ENCODE data around the gene MIX23. TPM values are rescaled to one million over a fixed set of nuclear protein-coding genes. Genes with fewer than 3 reads are reported as not detected.

Gene MIX23
- total and polyA plus RNA-seq, 2 of the 4 experiments (the other 2 are of a cell fraction) = 10.0 to 26.7 TPM

DNA sequence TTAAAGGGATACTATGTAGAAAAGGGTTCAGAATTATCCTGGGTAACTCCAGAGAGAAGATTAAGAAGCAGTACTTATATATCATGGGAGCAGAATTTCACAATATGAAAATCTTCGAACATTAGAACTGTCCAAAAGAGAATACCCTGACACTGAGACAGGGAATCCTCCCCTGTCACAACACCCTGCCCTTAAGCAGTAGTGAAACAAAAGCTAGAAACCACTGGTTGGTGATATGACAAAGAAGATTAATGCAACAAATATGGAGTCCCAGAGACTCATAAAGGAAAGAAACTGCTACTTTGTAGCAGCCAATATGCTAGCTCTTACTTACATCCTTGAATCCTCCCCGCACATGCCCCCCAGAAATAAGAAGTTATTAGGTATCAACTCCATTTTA lies 18.5 kb downstream of the MIX23 start:
- dilution Hi-C loops (cut with HindIII; ENCODE audit: low sequenced_read_pairs, unreplicated experiment) = no loop called here
- no peak overlapping the region for H3K9ac ChIP-seq (ENCODE audit: low read depth, low read length)
- POLR2A ChIA-PET (ENCODE audit: unreplicated experiment) = no interaction called here

More for the DNA sequence above, 18.5 kb downstream of the MIX23 start:
- Histone ChIP-seq H3K9me3 (ENCODE audit: control insufficient read depth, insufficient read depth, low read length) (no peaks in the 10 kb centered on the region), H4K20me1 (ENCODE audit: insufficient read depth, low read length) (no peaks in the 10 kb centered on the region), H4K91ac (ENCODE audit: insufficient read depth, low read depth, low read length) (no peak overlapping the region), H3K27me3 (ENCODE audit: control insufficient read depth, insufficient read depth, low read length) (no peaks in the 10 kb centered on the region), H2BK20ac (ENCODE audit: low read depth, low read length) (no peak overlapping the region), H3K4me3 (ENCODE audit: insufficient read depth, low read depth, low read length) (no peak overlapping the region), H2AFZ (replicated peaks; ENCODE audit: low read length, poor library complexity) (no peak overlapping the region), H3K18ac (ENCODE audit: low read depth, low read length) (no peak overlapping the region), H3K9me1 (ENCODE audit: insufficient read depth, low read length) (peaks cover 3% of the 10 kb centered on the region), H4K5ac (ENCODE audit: low read depth, low read length) (no peak overlapping the region), H3K14ac (replicated peaks; ENCODE audit: low read depth, low read length) (no peak overlapping the region), H2BK15ac (ENCODE audit: low read depth, low read length) (no peak overlapping the region), H2AK5ac (ENCODE audit: low read depth, low read length) (no peak overlapping the region), H3K4me1 (ENCODE audit: control insufficient read depth, insufficient read depth, low read length) (peaks cover 5% of the 10 kb centered on the region), H3K79me1 (ENCODE audit: low read depth in 1 of 2, low read length in 2 of 2) (peaks cover 0 to 2% of the 10 kb centered on the region in 2 experiments; a peak in 1 of 4 replicates), H3K36me3 (ENCODE audit: control insufficient read depth, insufficient read depth, low read length) (peaks cover 10% of the 10 kb centered on the region), H3K27ac (ENCODE audit: insufficient read depth, low read length) (no peak overlapping the region), H2AK9ac (replicated peaks; ENCODE audit: low read depth, low read length, poor library complexity) (no peak overlapping the region), H3K4me2 (ENCODE audit: low read depth, low read length) (no peak overlapping the region), H3K56ac (ENCODE audit: extremely low read depth, insufficient read depth, low read length) (no peak overlapping the region), H3K4ac (ENCODE audit: low read depth, low read length) (no peak overlapping the region), H4K8ac (ENCODE audit: low read depth in 2 of 2, low read length in 2 of 2) (no peak overlapping the region), H2BK5ac (ENCODE audit: low read depth, low read length, poor library complexity, severe bottlenecking) (no peak overlapping the region), H3K23ac (ENCODE audit: low read depth, low read length) (no peak overlapping the region), H2BK120ac (ENCODE audit: low read depth, low read length) (no peak overlapping the region)
- WGBS, 2 experiments (ENCODE audit: extremely low coverage in 2 of 2, insufficient read length in 1 of 2) = no CpG with 5 or more reads among the region's 2 CpGs
- BruUV-seq (replicated peaks) = no TSS peak
- TF ChIP-seq, protein P1, sequence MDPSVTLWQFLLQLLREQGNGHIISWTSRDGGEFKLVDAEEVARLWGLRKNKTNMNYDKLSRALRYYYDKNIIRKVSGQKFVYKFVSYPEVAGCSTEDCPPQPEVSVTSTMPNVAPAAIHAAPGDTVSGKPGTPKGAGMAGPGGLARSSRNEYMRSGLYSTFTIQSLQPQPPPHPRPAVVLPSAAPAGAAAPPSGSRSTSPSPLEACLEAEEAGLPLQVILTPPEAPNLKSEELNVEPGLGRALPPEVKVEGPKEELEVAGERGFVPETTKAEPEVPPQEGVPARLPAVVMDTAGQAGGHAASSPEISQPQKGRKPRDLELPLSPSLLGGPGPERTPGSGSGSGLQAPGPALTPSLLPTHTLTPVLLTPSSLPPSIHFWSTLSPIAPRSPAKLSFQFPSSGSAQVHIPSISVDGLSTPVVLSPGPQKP (IDR thresholded peaks at IDR 0.05; ENCODE audit: borderline replicate concordance, low read depth, low read length) = no peak
- TF ChIP-seq NFE2L2 (IDR thresholded peaks at IDR 0.05; ENCODE audit: low read depth, low read length) = no peak
- TF ChIP-seq MAFK (IDR thresholded peaks at IDR 0.05; ENCODE audit: low read depth, low read length) = no peak
- no peak for TF ChIP-seq USF2 (IDR thresholded peaks at IDR 0.05; ENCODE audit: low read depth, low read length)
- TF ChIP-seq CTCF (conservative IDR thresholded peaks at IDR 0.05; ENCODE audit: low read depth, low read length) = no peak
- TF ChIP-seq RFX5 (IDR thresholded peaks at IDR 0.05; ENCODE audit: low read depth, low read length) = no peak
- TF ChIP-seq MAZ (IDR thresholded peaks at IDR 0.05; ENCODE audit: borderline replicate concordance, low read depth, low read length) = no peak
- no peak for TF ChIP-seq CHD1 (IDR thresholded peaks at IDR 0.05; ENCODE audit: low read depth, low read length)
- TF ChIP-seq BHLHE40 (IDR thresholded peaks at IDR 0.05; ENCODE audit: low read depth, low read length) = no peak
- TF ChIP-seq RCOR1 (IDR thresholded peaks at IDR 0.05; ENCODE audit: insufficient replicate concordance, low read length) = no peak
- TF ChIP-seq MXI1 (IDR thresholded peaks at IDR 0.05; ENCODE audit: borderline replicate concordance, low read depth, low read length) = no peak
- no peak for TF ChIP-seq FOS (IDR thresholded peaks at IDR 0.05; ENCODE audit: low read depth, low read length)
- TF ChIP-seq CEBPB (IDR thresholded peaks at IDR 0.05; ENCODE audit: low read depth, low read length) = no peak
- no peak for TF ChIP-seq SMC3 (IDR thresholded peaks at IDR 0.05; ENCODE audit: low read depth, low read length)
- TF ChIP-seq RAD21 (IDR thresholded peaks at IDR 0.05; ENCODE audit: low read length) = no peak
- no peak for TF ChIP-seq POLR2A (IDR thresholded peaks at IDR 0.05; ENCODE audit: low read depth, low read length)
- CTCF ChIA-PET = interaction anchor here (0.9 kb wide), 1 partner anchor 61 kb away, joined by 3 read pairs; no protein-coding TSS in a partner anchor
- no peak for ATAC-seq (ENCODE audit: low read depth)
- no peak for DNase-seq
- intact Hi-C loops (cut with micrococcal nuclease) (no loop called here), in situ Hi-C loops (cut with MboI; ENCODE audit: low sequenced_read_pairs) (no loop called here)
